HG03159 (cell line): Measurements from ENCODE around the gene TAPBPL.
"Not testable (repeated sequence)": the region's sequence is repeated elsewhere in the genome, so short reads cannot be mapped to it uniquely, and the experiment has no call there.

Source experiments
- ATAC-seq: cut with Tn5 transposase; IDR thresholded peaks from one replicate; pipeline ENCODE4 v1.9.1; 2021; ENCODE audit warnings: mild to moderate bottlenecking, moderate library complexity; ENCODE audit not compliant: unreplicated experiment

Gene TAPBPL, protein sequence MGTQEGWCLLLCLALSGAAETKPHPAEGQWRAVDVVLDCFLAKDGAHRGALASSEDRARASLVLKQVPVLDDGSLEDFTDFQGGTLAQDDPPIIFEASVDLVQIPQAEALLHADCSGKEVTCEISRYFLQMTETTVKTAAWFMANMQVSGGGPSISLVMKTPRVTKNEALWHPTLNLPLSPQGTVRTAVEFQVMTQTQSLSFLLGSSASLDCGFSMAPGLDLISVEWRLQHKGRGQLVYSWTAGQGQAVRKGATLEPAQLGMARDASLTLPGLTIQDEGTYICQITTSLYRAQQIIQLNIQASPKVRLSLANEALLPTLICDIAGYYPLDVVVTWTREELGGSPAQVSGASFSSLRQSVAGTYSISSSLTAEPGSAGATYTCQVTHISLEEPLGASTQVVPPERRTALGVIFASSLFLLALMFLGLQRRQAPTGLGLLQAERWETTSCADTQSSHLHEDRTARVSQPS

DNA sequence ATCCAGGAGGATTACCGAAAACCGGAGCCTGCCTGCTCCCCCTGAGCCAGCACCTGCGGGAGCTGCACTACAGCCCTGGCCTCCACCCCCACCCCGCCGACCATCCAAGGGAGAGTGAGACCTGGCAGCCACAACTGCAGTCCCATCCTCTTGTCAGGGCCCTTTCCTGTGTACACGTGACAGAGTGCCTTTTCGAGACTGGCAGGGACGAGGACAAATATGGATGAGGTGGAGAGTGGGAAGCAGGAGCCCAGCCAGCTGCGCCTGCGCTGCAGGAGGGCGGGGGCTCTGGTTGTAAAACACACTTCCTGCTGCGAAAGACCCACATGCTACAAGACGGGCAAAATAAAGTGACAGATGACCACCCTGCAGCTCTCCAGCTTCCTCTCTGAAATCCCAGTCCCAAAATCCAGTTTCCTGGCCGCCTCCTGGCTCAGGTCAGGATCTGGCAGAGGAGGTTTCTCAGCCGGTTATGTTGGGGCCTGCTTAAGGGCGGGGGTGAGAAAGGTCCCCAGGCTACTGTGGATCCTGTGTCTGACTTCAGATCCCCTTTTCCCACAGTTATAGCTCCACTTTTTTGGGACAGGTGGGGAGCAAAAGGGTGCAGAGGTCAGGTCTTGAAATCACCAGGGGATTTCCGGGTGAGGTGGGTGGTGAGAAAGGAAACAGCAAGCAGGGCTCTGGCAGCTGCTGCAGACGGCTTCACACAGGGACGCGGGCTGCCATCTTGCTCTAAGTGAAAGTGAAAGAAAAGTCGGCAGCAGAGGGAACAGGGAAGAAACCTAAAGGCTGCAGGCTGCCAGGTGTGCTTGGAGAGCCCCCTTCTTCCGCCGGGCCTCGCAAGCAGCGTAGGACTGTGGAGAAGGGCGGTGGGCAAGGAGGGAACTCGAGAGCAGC lies at the start of gene TAPBPL:
Gene TAPBPL (plus strand): TSS at position 695 of the 897 bp plus-strand sequence. CDS start 207 bp downstream, outside the sequence.
- peak; percentile 68 for ATAC-seq

DNA sequence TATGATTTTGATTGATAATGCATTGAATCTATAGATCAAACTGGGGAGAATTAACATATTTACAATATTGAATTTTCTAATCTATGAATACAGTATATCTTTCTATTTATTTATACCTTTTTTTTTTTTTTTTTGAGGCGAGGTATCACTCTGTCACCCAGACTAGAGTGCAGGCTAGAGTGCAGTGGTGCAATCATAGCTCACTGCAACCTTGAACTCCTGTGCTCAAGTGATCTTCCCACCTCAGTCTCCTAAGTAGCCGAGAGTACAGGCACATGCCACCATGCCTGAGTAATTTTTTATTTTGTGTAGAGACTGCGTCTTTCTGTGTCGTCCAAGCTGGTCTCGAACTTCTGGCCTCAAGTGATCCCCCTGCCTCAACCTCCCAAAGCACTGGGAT lies 47.5 kb upstream of the TAPBPL start:
- no peak for ATAC-seq

DNA sequence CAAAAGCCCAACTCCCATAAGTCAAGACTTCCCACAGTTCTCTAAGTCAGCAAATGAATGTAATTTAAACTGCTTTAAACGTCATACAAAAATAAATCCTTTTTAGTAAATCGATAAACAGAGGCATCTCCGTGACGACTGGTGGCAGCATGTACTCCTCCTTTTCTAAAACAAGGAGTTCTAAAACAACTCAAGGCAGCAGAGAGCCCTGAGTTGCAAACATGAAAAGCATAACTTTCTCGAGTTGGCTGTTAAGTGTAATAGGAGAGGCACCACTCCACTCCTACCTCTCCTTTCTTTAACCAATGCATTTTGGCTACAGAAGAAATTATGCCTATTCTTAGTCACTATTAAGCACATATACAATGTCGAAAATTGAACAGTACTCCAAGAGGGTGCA lies 45.9 kb upstream of the TAPBPL start:
- no peak for ATAC-seq

DNA sequence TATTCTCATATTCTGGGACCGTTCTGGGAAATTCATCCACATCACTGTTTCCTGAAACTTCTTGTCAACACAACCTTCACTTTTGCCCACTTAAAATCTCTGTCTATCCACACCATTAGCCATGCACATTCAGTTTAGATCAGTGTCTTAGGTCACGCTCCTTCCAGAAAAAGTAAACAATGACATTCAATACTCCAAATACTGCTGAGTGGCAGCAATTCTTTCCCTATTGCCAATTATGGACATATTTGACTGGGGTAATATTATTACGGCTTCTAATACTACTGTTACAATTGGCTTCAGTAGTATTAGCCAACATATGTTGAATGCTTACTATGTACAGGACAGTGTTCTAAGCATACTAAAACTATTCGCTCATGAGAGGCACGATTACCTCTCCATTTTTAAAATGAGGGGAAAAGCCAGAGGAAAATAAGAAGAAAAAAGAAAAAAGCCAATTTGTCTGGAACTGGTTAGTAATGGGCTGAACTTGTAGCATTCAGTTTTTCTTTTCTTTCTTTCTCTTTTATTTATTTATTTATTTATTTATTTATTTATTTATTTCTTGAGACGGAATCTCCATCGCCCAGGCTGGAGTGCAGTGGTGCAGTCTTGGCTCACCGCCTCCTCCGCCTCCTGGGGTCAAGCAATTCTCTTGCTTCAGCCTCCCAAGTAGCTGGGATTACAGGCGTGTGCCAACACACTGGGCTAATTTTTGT lies 44.4 kb upstream of the TAPBPL start:
- ATAC-seq = no peak

DNA sequence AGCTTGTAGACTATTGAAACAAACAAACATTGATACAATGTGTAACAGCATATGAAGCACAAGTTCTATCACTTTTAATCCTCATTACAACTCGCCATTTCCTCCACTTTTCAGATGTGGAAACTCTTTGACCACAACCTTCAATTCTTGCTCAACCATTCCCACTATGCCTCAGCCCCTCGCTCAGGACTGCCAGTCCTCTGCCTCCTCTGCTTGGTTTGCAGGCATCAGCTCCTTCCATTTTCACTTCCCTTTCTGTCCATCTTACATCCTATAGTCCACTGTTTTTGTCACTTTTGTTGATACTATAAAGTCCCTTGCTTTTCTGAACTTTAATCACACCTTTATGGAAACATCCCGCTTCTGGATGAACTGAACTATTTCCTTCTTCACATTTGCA lies 35.2 kb upstream of the TAPBPL start:
- ATAC-seq = no peak

DNA sequence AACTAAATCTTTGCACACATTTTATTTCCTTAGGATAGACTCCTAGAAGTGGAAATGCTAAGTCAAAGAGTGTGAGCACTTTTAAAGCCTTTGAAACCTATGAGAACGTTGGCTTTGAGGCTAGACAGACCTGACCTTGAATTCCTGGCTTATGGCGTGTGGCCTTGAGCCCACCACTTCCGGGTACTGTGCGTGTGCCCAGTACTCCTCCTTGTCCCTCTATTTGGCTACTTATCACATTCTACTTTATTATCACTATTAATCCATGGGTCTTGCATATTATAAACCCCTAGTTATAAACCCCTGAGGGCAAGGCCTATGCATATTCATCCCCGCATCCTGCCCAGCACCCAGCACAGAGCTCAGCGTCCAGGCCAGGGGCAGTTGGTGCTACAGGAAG lies 33.0 kb upstream of the TAPBPL start:
- ATAC-seq = no peak

DNA sequence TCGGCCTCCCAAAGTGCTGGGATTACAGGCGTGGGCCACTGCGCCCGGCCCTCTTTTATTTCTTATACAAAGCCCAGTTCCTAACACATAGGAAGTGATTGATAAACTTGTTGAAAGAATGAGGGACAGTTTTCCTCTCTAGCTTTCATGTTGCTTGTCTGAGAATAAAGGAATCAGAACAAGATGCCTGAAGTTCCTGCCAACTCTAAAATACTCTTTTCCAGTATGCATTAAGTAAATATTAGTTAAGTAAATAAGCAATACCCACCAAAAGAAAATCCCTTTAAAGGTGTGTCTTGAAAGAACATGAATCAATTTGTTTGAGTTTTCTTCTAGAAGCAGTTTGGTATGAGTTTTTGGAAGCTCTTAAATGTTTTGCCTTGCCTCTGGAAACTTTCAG lies 31.5 kb upstream of the TAPBPL start:
- no peak for ATAC-seq

DNA sequence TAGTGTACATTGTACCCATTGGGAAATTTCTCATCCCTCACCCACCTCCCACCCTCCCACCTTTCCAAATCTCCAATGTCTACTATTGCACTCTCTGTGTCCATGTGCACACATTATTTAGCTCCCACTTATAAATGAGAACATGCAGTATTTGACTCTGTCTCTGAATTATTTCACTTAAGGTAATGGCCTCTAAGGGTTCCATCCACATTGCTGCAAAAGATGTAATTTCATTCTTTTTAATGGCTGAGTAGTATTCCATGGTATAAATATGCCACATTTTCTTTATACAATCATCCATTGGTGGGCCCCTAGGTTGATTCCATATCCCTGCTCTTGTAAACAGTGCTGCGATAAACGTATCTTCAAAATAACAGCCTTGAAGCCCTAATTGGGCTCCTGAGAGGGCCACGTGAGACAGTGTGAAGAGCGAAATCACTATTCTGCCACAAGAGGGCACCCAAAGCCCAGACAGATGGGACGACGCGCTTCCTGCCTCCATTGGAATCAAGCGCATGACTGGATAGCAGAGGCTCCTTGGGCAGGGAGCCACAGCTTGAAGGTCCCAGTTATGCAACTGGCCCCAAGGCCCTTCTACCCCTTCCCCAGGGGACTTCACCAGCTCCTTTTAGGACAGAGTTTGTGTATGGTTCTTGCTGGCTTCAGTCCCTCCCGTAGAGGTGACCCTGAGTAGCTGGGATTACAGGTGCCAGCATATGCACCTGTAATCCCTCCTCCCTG lies 28.4 kb upstream of the TAPBPL start:
- ATAC-seq = peak; percentile 40

DNA sequence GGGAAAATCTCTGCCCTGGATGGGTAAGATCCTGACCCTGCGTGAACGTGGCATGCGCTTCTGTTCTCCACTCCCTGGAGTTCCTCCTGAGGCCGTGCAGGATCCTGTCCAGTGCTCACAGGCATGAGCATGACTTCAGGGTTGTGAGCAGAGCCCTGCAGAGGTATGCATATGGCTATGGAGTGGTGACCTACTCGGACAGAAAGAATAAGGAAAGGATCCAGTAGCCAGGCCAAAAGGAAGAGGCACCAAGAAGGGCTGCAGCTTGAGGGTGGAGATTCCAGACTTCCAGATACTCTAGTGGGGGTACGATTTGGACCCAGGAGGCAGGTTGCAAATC lies 27.9 kb upstream of the TAPBPL start:
- ATAC-seq = no peak

DNA sequence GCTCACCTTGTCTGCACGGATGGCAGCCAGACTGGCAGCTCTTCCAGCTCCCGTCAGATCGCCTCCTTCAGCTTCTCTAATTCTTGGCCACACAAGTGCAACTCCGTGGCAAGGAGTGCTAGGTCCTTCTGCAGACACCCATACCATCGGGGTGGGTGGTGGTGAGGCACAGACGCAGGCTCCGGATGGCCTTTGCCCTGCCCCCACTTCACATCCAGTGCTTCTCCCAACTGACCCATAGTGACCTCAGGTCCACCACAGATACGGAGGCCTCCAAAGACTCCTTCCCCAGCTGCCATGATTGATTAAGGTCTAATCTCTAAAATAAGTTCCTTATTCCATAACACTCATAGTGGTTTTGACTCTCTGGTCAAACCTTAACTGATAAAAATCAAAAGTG lies 27.0 kb upstream of the TAPBPL start:
- no peak for ATAC-seq

DNA sequence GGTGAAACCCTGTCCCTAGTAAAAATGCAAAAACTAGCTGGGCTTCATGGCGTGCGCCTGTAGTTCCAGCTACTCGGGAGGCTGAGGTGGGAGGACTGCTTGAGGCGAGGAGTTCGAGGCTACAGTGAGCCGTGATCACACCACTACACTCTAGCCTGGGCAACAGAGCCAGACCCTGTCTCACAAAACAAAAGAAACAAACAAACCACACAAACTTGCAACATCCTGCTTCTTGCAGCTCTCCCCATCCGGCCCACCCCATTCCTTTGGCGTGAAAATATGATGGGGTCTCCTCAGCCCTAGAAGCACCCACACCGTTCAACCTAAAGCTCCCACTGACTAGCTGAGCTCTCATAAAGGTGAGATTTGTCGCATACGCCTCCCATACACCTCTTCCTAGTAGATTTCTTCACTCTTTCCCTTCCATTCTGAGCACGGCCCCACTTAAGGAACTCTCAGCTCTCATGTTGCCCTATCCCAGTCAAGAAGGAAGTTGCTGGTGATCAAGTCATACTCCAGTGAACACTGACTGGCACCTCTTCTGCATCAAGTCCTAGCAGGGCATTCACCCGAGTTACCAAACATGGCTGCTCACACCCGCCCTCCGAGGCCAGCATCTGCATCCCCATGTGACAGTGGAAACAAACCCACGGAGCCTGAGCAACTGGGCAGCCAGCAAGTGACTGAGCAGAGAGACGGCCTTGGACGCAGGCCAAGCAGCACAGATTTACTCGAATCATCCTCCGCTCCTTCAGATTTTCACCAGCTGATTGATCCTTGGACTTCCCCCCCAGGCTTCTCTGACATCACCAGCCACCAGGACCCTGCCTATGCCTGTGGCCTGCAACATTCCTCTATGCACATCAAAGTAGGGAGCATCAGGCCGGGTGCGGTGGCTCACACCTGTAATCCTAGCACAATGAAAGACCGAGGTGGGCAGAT lies 26.0 kb upstream of the TAPBPL start:
- no peak for ATAC-seq

DNA sequence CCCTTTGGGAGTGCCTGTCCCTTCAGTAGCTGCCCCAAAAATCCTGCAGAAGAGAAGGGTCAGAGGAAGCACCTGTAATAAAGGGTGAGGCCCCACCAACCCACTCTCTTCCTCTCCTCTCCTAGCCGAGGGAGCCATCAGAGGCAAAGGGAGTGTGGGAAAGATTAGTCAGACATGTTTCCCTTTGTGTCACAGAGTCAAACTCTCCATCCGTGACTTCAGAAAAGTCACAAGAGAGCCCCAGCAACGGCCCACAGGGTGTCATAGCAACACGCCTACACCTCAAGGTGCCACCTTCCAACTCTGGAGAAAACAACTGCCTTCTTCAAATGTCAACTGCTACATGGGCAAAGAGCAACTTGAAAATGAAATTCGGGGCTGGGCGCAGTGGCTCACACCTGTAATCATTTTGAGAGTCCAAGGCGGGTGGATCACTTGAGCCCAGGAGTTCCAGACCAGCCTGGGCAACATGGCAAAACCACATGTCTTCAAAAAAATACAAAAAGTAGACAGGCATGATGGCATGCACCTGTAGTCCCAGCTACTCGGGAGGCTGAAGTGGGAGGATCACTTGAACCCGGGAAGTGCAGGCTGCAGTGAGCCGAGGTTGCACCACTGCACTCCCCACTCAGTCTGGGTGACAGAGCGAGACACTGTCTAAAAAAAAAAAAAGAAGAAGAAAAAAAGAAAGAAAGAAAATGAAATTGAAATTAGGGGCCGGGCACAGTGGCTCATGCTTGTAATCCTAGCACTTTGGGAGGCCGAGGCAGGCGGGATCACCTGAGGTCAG lies 24.8 kb upstream of the TAPBPL start:
- ATAC-seq = peak; percentile 55

DNA sequence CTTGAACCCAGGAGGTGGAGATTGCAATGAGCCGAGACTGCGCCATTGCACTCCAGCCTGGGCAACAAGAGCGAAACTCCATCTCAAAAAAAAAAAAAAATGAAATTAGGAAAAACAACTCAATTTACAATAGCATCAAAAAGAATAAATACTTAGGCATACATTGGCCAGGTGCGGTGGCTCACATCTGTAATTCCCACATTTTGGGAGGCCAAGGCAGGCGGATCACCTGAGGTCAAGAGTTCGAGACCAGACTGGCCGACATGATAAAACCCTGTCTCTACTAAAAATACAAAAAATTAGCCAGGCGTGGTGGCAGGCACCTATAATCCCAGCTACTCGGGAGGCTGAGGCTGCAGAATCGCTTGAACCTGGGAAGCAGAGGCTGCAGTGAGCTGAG lies 24.0 kb upstream of the TAPBPL start:
- not testable (repeated sequence) for ATAC-seq

DNA sequence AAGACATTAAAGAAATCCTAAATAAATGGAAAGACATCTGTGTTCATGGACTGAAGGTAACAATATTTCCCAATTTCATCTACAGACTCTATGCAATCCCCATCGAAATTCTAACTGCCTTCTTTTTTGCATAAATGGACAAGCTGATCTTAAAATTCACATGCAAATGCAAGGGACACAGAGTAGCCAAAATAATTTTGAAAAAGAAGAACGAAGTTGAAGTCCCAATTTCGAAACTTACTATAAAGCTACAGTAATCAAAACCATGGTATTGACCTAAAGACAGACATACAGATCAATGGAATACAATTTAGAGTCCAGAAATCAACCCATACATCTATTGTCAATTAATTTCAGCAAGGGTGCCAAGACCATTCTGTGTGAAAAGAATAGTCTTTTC lies 23.5 kb upstream of the TAPBPL start:
- no peak for ATAC-seq

DNA sequence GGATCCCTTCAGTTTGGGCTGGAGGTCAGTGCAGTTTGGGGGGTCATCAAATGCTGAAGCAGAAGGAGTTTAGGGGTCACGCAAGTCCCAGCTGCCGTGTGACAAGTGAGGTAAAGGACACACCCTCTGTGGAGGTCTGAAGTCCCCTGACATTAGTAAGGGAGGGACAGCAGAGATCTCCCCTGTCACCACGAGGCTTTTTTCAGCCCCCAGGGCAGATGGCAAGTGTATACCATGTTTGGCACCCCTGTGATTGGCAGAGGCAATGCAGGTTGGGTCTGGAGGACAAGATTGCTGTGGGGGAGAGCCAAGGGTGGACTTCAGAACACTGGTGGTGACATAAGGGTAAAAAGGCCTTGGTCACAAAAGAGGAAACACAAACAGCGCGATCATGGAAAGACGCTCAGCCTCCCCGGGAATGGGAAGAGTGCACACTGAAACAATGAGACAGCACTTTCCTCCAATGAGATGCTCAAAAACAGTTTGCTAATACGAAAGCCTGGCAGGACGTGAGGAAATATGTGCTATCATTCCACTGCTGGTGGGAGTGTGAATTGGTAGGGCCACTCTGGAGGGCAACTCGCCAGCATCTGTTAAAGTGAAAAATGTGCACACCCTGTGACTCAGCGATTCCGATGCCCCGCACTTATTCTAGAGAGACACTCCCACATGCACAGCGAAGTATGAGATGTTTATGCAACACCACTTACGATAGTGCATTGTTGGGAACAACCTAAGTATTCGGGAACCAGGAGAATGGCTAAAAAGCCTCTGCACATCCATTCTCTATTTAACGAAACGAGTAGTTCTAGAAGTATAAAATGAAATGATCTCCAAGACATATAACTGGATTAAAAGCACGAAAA lies 21.5 kb upstream of the TAPBPL start:
- ATAC-seq = no peak

DNA sequence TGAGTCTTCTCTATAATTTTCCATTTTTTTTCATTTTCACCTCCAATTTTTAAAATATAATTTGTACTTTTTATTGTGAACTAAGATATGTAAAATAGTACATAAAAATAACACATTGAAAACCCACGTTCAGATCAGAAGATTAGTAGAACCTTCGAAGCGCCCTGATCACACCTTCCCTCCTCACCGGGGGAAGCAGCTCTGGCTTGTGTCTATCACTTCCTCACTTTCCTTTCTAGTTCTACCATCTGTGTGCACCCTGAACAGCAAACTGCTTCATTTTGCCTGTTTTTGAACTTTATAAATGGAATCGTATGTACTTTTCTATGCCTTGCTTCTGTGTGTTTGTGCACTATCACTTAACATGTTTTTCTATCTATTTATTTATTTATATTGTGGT lies 18.9 kb upstream of the TAPBPL start:
- no peak for ATAC-seq

DNA sequence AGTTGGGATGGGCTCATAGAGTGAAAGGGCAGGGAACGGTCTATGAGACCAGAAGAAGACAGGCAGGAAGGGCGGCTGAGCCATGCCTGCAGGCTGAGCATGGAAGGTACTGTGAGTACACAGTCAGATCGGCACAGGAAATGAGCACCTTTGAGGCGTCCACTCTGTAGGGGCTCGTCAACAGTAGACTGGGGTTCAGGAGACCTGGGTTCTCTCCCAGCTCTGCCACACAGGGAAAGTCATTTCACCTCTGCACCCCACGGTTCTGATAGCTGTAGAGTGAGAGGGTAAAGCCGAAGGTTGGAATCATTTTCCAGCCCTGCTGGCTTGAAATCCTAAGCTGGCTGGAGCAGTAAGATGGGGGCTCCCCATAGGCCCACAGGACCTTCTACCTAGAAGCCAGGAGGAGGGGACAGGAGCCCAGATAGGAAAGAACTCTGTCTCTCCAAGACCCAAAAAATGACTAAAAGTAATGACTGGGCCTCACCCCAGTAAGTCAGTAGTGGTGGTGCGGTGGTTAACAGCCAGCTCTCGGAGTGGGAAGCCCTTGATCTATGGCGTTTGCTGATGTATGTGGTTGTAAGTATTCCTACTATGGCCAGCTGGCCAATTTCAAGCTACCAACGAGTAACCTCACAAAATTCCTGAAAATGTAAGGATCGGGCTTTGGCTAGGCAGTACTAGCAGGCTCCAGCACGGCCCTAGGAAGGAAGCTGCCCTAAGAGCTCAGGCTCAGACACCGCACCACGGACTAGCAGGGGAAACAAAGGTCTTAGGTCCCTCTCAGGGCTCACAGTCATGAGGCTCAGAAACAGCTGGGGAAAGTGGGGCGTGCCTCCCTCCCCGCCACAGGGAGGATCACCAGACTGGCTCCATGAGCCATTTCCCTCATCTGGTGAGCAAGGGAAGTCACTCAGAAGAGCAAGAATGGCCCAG lies 17.4 kb upstream of the TAPBPL start:
- no peak for ATAC-seq
